COLO829 (cell line): ENCODE results near the gene EIF4E.
"Not testable (repeated sequence)": the region's sequence is repeated elsewhere in the genome, so short reads cannot be mapped to it uniquely, and the experiment has no call there.

ENCODE experiments used
- DNase-seq: peaks from one replicate; pipeline ENCODE4 v3.0.0; 2012; ENCODE audit warnings: low spot score

The EIF4E gene

DNA sequence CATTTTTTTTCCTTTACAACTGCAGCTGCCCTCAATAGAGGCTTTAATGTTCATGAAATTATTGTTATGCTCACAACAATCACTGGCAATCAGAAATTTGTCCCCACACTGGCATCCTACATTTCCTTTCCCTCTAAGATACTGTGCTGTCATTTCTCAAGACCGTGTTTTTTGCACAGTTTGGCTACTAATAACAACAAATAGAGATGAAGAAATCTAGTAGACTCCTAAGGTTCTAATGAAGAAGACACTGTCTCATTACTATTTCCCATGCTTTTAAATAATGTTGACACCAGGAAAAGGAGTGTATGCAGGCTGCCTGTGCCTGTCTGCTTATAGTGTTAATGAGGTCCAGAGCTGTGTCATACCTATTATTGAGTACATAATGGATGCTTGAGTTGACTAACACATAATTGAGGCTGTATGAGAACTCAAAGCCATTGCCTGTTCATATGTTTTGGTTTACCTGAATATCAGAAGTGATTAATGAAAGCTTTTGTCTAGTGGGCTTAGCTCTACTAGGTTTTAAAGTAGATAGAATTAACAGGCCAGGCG, 1.5 kb upstream of the EIF4E start:
- DNase-seq: no peak

DNA sequence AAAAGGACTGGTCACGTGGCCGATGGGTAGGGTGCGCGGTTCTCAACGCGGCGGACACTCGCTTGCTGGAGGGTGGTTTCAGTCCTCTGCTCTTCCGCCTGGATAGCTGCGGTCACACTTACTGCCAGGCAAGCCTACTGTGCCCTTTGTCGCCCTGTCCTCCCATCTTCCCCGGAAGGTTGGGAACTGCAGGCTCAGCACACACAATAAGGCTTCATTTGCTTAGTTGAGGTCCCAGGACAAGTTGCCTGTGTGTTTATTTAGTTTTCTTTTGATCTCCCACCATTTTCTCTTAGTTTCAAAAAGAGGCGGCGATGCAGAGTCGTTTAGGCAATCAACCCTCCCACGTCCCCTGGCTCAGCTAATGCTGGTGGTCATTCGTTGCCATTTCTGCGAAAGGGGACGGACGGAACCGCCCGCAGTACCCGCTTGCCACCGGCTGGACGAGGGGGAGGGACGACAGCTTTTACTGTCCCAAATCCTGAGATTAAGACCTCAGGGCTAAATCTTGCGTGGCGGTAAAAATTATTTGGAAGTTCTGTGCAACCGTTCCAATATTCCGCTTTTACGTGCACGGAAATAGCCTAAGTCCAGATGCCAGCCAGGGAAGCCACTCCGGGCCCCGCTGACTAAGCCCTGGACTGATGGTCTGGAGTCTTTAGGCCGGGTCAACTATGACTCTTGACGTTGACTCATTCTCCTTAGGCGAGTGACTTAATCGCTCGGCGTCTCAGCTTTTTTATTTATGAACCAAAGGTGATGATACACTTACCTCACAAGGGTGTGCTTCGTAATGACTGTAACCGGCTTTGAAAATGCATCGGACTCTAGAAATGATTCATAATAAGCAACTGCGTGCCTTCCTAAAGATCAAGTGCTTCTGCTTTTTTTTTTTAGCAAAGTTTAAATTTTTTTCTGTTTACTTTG, 671 bp upstream of the EIF4E start:
- peak; percentile 69 for DNase-seq

DNA sequence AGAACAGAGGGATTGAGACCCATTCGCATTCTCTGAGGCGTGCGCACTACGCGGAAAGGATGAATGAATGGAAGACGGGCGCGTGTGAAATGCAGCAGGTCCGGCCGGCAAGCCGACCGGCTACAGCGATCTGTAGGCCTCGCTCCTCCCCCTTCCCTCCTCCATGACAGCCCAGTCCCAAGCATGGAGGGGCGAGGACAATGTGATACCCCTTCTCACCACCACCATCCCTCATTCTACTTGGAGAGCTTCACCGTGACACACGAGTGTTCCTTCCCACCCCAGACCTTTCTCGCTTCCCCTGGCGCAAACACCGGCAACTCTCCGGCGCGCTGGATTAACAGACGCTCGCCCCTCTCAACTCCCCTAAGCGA, 815 bp downstream of the EIF4E start:
- peak; percentile 70 for DNase-seq

GRCh38 chr4:98926257-98926656, 2.7 kb downstream of the EIF4E start:
- DNase-seq: not testable (repeated sequence)

DNA sequence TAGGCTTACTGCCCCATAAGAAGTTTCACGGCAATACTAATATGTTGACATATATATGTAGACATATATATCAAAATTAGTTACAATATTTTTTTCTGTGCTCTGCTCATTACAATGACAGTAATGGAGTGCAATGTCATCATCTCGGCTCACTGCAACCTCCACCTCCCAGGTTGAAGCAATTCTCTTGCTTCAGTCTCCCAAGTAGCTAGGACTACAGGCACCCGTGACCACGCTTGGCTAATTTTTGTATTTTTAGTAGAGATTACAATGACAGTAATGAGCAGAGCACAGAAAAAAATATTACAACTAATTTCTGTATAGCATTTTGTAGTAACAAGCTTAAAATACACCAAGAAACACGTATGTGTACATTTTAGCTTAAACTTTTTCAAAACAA, 7.6 kb downstream of the EIF4E start:
- no peak for DNase-seq

DNA sequence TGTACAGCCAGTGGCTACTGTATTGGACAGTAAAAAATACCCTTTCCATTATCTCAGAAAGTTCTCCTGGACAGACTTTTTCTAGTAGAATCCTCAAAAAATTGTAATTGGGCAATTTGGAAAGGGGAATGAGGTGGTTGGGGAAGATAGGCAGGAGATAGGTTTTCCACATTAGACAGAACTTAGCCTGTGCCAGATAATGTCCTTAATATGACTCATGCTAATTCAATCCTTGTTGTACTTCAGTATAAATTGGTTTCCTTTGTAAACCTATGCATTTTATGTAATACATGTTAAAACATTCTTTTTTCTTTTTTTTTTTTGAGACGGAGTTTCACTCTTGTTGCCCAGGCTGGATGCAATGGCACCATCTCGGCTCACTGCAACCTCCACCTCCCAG, 8.9 kb downstream of the EIF4E start:
- peak; percentile 45 for DNase-seq

DNA sequence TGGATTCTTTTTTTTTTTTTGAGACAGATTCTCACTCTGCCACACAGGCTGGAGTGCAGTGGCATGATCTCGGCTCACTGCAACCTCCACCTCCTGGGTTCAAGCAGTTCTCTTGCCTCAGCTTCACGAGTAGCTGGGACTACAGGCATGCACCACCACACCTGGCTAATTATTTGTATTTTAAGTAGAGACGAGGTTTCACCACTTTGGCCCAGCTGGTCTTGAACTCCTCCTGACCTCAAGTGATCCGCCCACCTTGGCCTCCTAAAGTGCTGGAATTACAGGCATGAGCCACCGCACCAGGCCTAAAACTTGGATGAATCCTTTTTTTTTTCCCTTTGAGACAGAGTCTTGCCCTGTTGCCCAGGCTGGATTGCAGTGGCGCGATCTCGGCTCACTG, 18.2 kb downstream of the EIF4E start:
- not testable (repeated sequence) for DNase-seq

DNA sequence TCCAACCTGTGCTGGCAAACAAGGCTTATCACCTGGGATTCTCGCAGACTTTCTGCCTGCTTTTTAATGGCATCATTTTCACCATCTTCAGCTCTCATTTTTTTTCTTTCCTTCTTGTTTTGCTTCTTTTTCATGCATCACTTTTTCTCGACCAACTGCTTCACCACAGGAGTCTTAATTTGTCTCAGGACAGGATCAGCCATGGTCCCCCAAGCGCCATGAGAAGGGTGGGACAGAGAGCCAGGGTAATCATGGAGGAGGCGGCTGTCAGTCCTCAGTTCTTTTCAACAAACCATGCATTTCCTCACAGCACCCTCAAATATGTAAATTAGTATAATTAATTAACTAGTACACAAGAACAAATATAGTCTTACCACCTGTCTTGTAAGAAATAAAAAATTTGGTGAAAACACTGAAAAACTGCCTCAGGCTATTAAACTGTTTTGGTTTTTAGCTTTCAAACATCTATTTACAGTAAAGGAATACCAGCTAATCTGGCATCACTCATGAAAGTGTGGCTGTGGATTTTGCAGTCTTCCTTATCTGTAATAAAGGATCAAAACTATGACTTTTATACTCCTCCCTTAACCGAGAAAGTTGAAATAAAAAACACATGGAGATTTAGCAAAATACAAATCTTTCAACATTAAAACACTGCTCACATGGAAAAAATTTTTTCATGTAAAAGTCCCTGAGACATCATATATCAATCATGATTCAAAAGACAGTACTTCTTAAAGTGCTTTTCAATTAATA, 19.1 kb downstream of the EIF4E start:
- DNase-seq: no peak

GRCh38 chr4:98908703-98909262, 20.1 kb downstream of the EIF4E start:
- DNase-seq: no peak

GRCh38 chr4:98908182-98908581, 20.8 kb downstream of the EIF4E start:
- DNase-seq: no peak

- no peak for DNase-seq
Observed at GRCh38 chr4:98905839-98906238, 23.1 kb downstream of the EIF4E start.

- DNase-seq: no peak
Observed at GRCh38 chr4:98905297-98905696, 23.6 kb downstream of the EIF4E start.

- no peak for DNase-seq
Observed at GRCh38 chr4:98903963-98904362, 25.0 kb downstream of the EIF4E start.

- no peak for DNase-seq
Observed at GRCh38 chr4:98903561-98903960, 25.4 kb downstream of the EIF4E start.

DNA sequence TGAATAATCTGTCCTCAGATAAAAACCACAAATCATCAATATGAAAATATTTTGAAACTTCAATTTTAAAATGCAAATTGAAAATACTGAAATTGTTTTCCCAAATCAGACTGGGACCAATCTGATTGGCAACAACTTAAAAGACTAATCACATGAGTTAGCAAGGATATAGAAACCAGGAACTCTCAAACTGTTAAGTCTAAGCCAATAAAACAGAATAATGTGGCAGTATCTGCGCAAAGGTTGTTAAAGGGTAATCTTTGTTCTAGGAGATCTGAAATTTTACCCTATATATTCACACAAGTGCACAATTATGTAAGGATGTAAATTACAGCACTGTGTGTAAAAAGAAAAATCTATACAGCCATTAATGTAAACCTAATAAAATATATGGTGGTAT, 29.7 kb downstream of the EIF4E start:
- no peak for DNase-seq

DNA sequence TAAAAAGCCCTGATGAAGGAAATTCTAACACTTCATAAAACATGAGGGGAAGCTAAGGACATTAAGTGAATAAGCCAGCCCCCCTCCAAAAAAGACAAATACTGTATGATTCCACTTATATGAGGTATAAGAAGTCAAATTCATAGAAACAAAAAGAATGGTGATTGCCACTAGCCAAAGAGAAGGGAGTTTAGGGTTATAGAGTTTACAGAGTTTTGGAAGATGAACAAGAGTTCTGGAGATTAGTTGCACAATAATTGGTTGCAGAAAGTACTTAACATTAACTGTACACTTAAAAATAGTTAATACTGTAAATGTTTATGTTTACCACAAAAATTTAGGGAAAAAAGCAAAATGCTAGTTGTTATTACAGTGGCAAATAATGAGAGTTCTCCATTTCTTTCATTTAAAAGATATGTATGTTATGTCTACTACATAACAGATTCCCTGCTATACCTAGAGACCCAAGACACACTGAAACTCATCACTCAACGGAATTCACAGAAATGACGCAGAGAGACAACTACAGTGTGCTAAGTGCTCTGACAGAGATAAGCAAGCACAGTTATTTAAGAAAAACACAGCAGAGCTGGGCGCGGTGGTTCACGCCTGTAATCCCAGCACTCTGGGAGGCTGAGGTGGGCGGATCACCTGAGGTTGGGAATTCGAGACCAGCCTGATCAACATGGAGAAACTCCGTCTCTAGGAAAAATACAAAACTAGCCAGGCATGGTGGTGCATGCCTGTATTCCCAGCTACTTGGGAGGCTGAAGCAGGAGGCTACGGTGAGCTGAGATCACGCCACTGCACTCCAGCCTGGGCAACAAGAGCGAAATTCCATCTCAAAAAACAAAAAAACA, 37.2 kb downstream of the EIF4E start:
- no peak for DNase-seq

GRCh38 chr4:98890702-98891455, 38.1 kb downstream of the EIF4E start:
- DNase-seq: no peak

DNA sequence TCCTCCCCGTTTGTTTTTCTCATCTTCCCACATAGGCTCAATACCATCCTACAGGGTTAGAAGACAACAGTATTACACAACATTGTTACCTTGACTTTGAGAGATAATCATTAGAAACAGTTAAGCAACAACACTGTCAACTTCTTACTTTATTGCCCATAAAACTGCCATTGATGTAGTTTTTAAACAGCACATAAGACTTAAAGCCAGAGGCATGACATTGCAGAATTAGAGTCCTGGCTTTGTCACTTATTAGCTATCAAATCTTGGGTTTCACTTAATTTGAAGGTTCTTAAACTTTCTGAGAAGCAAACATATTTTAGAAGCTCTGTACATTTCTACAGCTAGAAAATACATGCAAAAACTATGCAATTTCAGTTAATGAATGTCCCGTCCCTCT, 41.8 kb downstream of the EIF4E start:
- no peak for DNase-seq

DNA sequence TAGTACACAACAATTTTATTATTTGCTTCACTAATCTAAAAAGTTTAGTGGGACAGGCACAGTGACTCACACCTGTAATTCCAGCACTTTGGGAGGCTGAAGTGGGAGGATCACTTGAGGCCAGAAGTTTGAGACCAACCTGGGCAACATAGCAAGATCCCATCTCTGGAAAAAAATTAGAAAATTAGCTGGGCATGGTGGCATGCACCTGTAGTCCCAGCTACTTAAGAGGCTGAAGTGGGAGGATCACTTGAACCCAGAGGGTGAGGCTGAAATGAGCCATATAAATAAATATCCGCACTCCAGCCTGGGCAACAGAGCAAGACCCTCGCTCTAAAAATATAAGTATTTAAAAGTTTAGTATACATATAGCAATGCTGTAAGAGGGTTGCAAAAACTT, 42.6 kb downstream of the EIF4E start:
- not testable (repeated sequence) for DNase-seq

DNA sequence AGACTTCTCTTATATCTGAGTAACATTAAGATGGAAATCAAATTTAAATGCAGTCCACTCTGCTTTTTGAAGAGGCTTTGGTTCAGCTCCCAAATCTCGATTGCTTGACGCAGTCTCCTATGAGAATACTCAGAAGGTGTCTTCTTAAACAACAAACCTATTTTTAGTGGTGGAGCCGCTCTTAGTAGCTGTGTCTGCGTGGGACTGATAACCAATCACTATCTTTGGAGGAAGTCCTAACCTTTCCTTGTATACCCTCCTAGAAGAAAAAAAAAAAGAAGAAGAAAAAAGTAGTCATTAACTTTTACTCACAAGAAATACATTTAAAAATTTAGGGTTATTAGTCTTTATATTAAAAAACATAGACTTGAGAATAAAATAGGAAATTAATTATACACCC, 48.0 kb downstream of the EIF4E start:
- DNase-seq: not testable (repeated sequence)

DNA sequence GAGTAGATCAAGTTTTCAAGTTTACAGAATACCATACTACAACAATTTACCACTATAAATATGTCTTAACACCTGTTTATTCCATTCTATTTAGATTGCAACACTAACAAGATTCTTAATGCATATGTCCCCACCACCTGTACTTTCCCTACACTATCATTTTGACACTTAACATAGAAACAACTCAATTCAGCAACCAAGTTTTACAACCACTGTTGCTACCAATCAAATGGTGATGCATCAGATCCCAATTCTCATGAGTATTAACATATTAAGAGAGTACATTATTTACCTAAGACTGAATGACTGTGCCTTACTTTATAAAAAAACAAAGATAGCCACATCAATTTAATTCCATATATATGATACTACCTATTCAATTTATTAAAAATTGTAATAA, 49.4 kb downstream of the EIF4E start:
- no peak for DNase-seq
